Measurements from ENCODE around the gene NSFL1C.
A peak's percentile ranks its signal among the peaks of the same experiment; 100 is the strongest.

The NSFL1C gene

DNA sequence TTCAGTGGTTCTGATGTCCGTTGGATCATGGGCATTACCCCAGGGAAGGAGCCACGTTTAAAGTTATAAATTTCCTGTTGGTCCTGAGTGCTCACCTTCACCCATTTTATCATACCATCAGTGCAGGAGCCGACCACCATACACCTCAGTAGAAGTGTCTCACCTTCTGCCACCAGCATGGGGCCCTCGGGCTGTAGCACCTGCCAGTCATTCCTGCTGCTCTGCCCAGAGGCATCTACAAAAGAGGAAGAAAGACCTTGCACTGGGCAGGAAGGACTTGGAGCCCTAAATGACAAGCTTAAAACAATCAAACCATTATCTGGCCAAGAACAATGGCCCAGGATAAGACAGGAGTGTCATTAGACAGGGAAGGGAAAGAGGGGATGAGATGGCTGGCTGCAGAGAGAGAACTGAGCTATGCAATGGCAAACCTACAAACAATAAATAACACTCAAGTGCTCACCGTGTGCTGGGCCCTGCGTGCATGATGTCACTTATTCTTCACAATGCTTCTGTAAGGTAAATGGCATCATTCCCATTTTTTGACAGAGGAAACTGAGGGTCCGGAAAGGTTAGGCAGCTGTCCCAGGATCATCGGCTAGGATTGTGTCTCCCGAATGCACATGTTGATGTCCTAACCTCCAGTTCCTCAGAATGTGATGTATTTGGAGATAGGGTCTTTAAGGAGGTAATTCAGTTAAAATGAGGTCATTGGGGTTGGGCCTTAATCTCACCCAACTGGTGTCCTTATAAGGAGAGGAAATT, 13.4 kb upstream of the NSFL1C start:
- DNase-seq, result no peak

DNA sequence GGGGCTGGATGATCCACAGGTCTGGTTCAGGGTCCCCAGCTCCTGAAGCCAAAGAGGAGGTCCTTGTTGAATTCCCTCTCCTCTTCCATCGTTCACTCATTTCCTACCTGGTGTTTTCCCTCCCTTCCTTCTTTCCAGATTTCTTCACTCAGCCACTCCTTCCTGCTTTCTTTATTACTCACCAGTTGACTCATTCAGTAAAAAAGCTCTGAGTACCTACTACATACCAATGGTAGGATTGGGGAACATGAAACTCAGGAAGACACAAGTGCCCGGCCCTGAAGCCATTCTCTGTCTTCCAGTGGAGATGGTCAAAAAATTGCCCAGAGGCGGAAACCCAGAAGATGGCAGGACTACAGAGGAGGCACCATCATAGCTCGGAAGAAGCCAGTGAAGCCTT, 11.9 kb upstream of the NSFL1C start:
- no peak for DNase-seq

DNA sequence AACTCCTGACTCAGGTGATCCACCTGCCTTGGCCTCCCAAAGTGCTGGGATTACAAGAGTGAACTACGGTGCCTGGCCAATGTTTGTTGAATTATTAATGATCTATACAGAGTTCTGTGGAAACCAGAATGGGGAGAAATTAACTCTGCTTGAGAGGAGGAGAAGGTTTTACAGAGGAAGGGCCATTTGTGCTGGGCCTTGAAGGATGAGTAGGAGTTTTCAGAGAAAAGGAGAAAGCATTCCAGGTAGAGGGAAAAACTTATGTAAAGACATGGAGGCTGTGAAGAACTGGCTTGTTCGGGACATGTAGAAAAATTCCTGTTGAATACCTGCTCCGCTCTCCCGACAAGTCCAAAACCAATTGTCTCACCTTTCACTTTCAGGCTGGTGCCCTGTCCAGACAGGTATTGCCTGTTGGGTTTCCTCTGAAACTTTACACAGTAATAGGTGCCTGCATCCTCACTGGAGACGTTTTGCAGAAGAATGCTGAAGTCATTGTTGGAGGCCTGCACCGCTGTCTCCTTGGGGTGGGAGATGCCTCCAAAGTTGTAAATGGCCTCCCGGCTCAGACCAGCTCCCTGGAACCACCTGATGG, 11.3 kb upstream of the NSFL1C start:
- no peak for DNase-seq

DNA sequence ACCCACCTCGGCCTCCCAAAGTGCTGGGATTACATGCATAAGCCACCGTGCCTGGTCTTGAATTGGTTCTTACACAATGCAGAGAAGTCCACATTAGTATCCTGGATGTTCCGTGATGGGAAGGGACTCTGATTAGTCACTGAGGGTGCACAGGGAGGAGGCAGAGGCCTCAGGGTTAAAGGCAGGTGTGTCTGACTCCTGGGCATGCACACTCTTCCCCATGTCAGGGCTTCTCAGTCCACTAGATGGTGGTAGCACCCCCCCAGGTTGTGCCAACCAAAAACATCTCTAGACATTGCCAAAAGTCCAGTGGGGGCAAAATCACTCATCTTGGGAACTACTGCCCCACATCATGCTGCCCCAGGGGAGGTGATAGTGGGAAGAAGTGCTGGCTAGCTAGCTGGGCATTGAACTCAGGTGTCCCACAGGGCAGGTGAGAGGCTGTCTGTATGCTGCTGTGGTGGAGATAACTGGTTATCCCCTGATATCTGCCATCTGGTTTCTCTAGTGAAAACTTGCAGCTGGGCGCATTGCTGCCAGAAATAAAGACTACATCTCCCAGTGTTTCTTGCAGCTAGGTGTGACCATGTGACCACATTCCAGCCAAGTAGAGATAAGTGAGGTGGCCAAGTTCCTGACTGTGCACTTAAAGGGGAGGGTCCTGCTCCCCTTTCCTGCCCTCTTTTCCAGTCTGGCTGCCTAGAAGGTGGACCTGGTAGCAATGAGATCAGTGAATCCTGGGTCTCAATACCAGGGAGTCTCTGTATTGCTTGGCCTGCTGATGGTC, 8.4 kb upstream of the NSFL1C start:
- no peak for DNase-seq

DNA sequence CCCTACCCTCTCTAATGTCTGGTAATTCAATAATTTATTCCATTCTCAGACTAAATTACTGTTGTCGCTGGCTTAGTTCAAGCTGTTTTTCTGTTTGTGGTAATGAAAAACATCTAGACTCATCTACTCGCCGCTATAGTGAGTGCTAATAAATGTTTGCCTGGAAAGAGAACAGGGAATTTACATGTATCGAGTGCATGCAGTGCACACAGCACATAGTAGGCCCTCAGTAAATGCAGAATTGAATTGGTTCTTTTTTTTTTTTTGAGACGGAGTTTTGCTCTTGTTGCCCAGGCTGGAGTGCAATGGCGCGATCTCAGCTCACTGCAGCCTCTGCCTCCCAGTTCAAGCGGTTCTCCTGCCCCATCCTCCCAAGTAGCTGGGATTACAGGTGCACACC, 7.7 kb upstream of the NSFL1C start:
- no peak for DNase-seq

DNA sequence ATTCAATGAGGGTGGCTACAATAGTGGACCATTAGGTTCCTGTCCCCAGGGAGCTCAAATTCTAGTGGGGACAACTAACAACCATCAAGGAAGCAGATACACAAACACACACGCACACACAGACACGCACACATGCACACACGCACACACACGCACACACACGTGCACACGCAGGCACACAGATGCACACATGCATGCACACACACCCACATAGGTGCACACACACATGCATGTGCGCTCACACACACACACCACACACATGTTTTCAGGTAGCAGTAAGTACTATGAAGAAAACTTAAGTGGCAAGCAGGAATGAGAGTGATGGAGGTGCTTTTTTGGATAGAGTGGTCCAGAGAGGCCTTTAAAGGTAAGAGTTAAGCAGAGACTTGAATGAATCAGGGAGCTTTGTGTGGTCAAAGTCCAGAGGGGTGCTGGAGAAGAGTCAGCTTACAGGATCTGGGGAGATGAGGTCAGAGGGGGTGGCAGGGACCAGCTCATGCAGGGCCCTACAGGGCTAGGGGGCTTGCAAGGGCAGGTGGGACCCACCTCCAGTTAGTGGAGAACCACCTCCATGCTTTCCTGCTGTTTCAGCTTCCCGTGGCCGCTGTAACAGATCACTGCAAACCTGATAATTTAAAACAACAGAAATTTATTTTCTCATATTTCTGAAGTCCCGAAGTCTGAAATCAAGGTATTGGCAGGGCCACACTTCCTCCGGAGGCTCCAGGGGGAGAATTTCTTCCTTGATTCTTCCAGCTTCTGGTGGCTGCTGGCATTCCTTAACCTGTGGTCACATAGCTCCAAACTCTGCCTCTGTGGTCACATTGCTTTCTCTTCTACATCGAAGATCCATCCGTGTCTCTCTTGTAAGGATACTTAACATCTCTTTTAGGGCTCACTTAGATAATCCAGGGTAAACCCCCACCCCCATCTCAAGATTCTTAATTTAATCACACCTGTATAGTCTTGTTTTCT, 6.9 kb upstream of the NSFL1C start:
- no peak for DNase-seq

DNA sequence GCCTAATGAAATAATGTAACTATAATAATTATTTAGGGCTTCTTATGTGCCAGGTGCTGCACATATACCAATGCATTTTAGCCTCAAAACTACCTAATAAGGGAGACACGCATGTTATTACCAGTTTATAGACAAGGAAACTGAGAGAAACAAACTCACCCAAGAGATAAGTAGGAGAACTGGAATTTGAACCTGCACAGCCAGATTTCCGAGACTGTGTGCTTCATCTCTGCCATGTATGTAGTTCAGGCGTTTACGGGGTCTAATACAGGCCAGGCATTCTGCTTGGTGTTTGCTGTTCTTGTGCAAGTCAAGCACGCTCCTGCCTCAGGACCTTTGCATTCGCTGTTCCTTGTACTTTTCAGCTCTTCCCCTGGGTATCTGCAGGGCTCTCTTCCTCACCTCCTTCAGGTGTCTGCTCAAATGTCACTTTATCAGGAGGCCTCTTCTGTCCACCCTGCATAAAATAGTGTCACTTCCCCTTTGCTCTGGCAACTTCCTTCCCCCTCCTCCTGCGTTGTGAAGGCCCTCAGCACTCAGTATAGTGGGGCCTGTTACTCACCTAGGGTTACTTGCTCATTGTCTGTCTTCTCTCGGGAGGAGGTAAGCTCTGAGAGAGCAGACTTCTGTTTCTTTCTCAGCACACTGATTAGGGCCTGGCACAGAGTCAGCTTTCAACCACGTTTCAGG, 6.1 kb upstream of the NSFL1C start:
- DNase-seq, result no peak

DNA sequence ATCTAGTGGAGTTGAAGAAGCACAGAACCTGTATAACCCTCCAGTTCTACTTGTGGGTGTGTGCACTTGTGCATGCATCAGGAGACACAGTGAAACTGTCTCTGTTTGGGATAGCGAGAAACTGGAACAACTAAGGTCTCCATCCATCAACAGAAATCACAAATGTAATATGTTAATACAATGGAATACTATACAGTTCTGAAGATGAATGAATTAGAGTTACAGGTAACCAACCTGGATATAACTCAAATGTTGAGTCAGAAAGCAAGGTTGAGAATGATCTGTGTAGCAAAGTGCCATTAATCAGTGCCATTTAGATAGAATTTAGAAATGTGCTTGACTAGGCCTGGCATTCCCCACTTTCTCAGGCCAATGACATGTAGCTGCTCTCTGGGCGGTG, 4.6 kb upstream of the NSFL1C start:
- DNase-seq, result no peak

DNA sequence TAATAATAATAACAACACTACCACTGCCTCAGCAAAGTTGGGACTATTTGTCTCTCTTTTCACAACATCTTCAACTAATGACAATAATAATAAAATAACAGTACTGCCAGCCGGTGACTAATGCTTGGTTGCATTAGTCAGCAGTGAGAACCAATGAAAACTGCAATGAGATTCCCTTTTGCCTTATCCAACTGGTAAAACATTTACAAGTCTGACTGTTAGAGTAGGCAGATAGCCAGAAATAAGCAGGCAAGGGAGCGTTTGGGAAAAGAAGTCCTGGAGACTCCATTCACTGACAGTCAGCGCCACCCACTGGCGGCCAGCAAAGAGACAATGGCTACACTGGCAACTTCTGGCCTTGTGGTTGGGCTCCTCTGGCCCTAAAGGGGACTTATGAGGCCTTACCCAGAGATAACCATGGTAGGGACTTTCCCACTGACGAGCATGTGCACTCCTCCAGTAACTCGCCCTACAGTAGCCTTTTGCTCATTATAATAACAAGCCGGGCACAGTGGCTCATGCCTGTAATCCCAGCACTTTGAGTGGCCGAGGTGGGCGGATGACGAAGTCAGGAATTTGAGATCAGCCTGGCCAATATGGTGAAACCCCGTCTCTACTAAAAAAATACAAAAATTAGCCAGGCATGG, 3.4 kb upstream of the NSFL1C start:
- peak; percentile 96 for DNase-seq

DNA sequence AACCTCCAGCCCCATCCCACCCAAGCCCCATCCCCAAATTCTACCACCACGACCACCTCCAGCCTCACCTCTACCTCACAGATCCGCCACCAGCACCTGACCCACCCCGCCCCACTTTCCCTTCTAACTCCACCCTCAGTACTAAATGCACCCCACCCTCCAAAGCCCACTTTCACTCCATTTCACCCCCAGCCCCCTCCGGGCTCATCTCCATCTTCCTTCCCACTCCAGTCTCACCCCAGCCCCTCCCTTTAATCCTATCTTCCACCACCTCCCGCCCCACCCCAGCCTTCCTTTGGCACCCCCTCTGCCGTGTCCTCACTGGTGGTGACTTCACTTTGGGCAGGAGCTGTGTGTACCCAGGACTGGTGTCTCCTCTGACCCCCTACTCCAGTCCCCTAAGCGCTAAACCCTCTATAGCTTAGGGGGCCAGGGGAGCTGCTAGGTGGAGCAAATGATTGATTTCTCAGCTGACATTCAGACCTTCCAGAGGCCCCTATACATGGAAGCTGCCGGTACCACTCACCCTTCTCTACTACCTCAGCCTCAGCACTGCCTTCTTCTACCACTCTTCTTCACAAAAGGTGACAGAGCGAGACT, 2.8 kb upstream of the NSFL1C start:
- DNase-seq, result no peak

DNA sequence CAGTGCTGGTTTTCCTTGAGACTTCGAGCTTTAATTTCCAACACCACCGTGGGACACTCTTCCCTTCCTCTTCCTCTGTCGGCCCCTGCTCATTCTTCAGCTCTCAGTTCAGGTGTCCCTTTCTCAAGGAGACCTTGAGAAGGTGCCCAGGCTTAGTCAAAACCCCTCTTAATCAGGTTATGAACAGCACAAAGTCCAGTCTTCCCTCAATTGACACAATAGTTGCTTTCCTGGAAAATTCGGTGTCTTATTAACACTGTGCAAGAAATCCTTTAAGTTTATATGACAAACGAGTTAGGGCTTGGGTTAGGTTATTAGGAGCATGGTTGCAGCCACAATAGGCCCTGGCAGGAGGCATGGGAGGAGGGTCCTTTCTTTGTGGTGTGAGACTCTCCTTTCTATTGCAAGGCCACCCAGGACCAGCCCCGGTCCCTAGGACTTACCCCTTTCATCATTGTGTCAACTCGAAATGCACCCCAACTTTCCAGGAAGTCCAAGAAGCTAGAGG, 1.5 kb upstream of the NSFL1C start:
- no peak for DNase-seq

DNA sequence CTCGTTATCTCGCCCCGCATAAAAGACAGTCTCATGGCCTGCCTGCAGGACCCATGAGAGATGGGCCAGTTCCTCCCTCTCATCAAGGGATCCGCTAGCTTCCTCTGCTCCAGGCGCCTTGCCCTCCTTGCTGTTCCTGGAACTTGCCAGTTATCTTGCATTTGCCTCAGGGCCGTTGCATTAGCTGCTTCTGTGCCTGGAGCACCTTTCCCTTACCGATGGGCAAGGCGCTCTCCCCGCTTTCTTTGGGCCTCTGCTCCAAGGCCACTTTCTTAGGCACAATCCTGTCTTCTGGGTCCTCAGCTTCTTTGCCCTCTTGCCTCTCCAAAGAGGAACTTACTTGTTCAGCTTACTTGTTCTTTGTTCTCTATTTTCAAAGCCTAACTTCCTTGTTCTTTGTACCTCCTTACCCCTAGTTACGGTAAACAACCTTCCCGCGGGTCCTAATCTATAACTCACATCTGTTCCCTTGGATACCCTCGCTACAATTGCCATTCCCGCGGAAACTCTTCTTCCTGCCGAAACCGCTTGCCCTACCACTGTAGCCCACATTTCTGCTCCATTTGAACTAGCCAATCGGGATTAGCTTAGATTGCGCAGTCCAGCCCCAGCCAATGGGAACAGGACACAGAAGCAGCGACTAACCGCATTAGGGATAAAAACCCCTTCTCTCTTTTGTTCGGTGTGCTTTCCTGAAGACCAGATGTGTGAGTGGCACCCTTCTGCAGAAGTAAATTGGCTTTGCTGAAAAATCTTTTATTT, 887 bp upstream of the NSFL1C start:
- peak; percentile 59 for DNase-seq

DNA sequence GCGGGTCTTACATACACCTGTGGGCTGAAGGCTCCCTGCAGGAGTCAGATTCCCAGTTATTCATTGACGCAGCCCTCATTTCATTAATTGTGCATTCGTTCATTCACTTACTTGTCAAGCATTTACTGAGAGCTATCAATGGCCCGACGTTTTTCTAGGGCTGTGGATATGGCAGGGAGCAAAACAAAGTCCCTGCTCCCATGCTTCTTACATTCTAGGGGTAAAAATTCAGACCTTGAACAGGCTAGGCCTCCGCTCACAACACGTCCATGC, 369 bp upstream of the NSFL1C start:
- DNase-seq, result no peak

DNA sequence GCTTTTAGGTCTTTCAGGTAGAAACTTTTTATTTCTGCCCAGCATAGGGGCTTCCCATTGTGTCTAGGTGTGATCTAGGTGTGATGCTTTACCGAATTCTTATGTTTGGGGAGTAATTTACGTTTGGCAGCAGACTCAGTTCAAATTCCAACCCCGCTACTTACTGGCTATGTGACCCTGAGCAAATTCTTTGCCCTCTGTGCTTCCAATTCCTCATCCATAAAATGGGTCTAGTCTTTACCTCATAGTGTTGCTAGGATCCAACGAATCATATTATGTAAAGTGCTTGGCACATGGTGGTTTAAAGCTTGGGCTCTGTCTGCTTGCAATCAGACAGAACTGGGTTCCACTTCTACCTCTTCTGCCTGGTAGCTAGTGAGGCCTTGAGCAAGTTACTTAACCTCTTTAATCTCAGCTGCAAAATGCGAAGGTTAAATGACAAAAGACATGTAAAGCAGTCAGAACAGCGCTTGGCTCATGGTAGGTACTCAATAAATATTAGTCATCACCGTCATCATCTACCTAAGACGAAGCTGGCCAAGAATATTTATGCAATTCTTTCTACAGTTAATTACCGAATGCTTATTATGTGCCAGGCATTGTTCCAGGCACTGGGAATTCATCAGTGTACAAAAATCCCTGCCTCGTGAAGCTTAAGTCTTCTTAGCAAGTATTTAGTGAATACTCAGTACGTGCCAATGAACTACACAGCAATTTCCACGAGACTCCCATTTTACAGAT, 1.0 kb downstream of the NSFL1C start:
- peak; percentile 33 for DNase-seq

DNA sequence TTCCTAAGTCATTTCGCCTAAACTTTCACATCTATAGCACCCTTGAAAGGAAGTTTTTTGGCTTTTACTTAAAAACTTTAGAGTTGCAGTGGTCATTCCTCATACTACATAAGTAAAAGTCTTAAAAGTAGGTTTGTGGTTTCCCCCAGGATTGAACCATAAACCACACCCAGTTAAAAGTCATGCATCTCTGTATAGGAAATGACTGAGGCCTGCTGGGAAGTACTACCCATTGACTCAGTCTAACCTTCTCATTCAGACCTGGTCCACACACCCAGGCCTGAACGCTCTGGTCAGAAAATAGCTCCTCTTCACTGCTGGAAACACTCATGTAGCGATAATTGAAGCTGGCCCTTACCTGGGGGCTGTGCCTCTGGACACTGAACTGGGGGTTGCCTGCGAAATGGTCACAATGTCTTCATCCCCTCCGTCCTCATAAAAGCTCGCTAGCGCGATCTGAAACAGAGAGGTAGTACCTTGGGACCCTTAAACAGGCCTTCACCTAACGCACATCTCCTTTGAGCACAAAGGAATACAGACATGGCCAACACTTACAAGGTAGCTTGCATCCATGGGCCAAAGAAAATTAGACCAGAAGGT, 2.6 kb downstream of the NSFL1C start:
- DNase-seq, result no peak

DNA sequence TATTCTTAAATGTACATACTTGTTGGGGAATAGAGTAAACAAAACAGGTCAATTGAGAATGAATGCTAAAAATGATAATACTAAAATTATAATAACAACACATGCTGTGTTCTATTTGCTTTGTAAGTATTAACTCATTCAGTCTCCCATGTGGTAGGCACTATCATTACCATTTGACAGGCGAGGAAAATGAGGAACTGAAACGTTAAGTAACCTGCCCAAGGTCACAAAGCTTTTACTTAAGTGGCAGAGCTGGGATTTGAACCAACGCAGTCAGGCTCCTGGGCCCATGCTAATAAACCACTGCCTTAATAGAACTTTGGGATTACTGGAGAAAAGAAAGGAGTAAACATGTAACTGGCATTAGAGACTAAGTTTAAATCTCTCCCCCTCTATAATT, 3.8 kb downstream of the NSFL1C start:
- DNase-seq, result no peak

DNA sequence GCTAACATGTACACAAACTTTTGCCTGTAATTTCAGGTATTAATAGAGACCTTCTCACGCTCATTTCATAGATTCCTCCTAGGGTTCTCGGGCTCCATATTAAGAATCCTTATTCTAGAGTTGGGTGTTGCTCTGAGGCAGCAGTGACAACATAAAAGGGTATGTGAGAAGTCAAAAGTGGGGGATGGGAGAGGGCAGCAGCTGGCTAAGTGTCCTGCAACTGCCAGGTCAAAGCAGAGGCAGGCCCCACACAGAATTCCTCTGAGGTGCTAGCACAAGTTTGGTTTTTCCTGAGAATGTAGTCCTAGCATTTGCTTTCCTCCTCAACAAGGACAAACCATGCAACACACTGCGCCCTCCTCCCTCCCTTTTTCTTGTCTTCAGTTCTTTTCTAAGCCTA, 4.6 kb downstream of the NSFL1C start:
- no peak for DNase-seq

DNA sequence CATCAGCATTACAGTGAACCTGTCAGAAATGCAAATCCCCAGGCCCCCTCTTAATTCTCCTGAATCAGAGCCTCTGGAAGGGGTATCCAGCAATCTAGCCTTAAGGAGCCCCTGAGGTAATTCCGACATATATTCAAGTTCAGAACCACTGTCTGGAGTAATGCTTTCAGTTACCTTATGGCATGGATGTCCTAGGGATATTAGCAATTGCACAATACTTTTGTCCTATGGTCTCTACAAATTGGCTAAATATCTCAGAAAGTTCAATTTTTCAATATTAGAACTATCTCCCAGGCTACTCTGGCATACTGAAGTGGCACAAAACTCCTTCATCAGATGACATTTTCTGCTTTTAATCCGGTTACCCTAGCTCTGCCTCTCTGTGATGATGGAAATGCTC, 6.4 kb downstream of the NSFL1C start:
- DNase-seq, result no peak

DNA sequence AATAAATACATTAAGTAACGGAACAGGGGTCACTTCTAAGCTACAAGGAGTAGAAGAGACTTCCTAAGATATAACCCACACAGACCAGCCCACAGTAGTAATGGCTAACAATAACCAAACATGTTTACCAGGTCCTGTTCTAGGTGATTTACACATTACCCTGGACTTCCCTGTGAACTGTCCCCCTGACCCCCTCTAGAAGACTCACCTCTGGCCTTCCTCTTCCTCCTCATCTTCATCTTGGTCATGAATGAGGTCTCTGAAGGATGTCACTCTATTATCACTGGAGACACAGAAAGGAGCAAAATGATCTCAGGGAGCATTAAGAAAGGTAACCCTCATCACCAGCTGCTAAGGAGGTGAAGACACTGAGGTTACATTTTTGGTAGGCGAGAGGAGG, 8.7 kb downstream of the NSFL1C start:
- no peak for DNase-seq

All from DMS53 (cell line).